ENCODE data around the gene ZBTB46.

Gene ZBTB46

DNA sequence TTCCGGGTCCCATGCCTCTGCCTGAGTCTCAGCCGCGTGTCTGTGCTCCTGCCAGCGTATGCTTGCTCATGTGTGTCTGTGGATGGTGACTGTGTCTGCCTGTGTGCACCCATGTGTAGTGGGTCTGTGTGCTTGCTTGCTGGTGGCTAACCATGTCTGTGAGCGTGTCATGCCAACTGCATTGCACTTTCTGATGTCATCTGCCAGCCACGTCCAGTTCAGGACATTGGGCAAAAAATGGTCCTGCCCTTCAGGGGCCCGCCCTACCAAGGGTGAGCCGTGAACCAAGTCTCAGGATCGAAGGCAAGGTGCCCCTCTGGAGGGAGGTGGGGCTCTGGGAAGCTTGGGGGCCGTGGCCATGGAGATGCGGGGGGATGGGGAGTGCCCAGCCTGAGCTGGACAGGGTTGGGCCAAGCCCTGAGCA lies 9.4 kb upstream of the ZBTB46 start:
- Histone ChIP-seq H3K4me3 (ENCODE audit: insufficient read depth, low read length, poor library complexity, severe bottlenecking) (no peak overlapping the region), H3K9me3 (ENCODE audit: insufficient read depth, low read length) (no peaks in the 10 kb centered on the region), H2AFZ (ENCODE audit: low read depth, low read length, severe bottlenecking) (no peak overlapping the region), H3K79me2 (ENCODE audit: insufficient read depth, low read length) (no peaks in the 10 kb centered on the region), H3K27me3 (ENCODE audit: low read length) (no peaks in the 10 kb centered on the region), H3K9me2 (replicated peaks; ENCODE audit: insufficient read depth, low read length) (no peaks in the 10 kb centered on the region), H3F3A (ENCODE audit: insufficient read depth) (no peaks in the 10 kb centered on the region), H4K20me1 (ENCODE audit: low read depth, low read length) (no peaks in the 10 kb centered on the region), H3K27ac (ENCODE audit: low read depth, low read length) (no peak overlapping the region), H3K4me2 (ENCODE audit: low read depth, low read length, poor library complexity, severe bottlenecking) (no peak overlapping the region), H3K36me3 (ENCODE audit: low read length) (no peaks in the 10 kb centered on the region), H3K9ac (ENCODE audit: low read length) (no peak overlapping the region)
- TF ChIP-seq, protein P1, sequence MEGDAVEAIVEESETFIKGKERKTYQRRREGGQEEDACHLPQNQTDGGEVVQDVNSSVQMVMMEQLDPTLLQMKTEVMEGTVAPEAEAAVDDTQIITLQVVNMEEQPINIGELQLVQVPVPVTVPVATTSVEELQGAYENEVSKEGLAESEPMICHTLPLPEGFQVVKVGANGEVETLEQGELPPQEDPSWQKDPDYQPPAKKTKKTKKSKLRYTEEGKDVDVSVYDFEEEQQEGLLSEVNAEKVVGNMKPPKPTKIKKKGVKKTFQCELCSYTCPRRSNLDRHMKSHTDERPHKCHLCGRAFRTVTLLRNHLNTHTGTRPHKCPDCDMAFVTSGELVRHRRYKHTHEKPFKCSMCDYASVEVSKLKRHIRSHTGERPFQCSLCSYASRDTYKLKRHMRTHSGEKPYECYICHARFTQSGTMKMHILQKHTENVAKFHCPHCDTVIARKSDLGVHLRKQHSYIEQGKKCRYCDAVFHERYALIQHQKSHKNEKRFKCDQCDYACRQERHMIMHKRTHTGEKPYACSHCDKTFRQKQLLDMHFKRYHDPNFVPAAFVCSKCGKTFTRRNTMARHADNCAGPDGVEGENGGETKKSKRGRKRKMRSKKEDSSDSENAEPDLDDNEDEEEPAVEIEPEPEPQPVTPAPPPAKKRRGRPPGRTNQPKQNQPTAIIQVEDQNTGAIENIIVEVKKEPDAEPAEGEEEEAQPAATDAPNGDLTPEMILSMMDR (IDR thresholded peaks at IDR 0.05; ENCODE audit: insufficient read depth, low read length, poor library complexity, severe bottlenecking), result no peak
- no peak for TF ChIP-seq EZH2phosphoT487 (conservative IDR thresholded peaks at IDR 0.05; ENCODE audit: low read length)

GRCh38 chr20:63839620-63840019 lies 8.6 kb upstream of the ZBTB46 start:
- no peaks in the 10 kb centered on the region for H3K36me3 ChIP-seq (ENCODE audit: low read length)
- no peak overlapping the region for H3K4me3 ChIP-seq (ENCODE audit: insufficient read depth, low read length, poor library complexity, severe bottlenecking)
- H3K79me2 ChIP-seq (ENCODE audit: insufficient read depth, low read length), result no peaks in the 10 kb centered on the region
- no peak for TF ChIP-seq EZH2phosphoT487 (conservative IDR thresholded peaks at IDR 0.05; ENCODE audit: low read length)
- TF ChIP-seq, protein P1 (IDR thresholded peaks at IDR 0.05; ENCODE audit: insufficient read depth, low read length, poor library complexity, severe bottlenecking), result no peak
- H3K27me3 ChIP-seq (ENCODE audit: low read length), result no peaks in the 10 kb centered on the region
- H3K4me2 ChIP-seq (ENCODE audit: low read depth, low read length, poor library complexity, severe bottlenecking), result no peak overlapping the region
- H3K27ac ChIP-seq (ENCODE audit: low read depth, low read length), result no peak overlapping the region
- H4K20me1 ChIP-seq (ENCODE audit: low read depth, low read length), result no peaks in the 10 kb centered on the region
- no peak overlapping the region for H3K9ac ChIP-seq (ENCODE audit: low read length)
- no peak overlapping the region for H2AFZ ChIP-seq (ENCODE audit: low read depth, low read length, severe bottlenecking)
- H3K9me3 ChIP-seq (ENCODE audit: insufficient read depth, low read length), result no peaks in the 10 kb centered on the region
- H3K9me2 ChIP-seq (replicated peaks; ENCODE audit: insufficient read depth, low read length), result no peaks in the 10 kb centered on the region
- no peaks in the 10 kb centered on the region for H3F3A ChIP-seq (ENCODE audit: insufficient read depth)

- H3K79me2 ChIP-seq (ENCODE audit: insufficient read depth, low read length), result no peaks in the 10 kb centered on the region
- H3K9me3 ChIP-seq (ENCODE audit: insufficient read depth, low read length), result no peaks in the 10 kb centered on the region
- no peaks in the 10 kb centered on the region for H3F3A ChIP-seq (ENCODE audit: insufficient read depth)
- H3K4me2 ChIP-seq (ENCODE audit: low read depth, low read length, poor library complexity, severe bottlenecking), result no peak overlapping the region
- H3K27ac ChIP-seq (ENCODE audit: low read depth, low read length), result no peak overlapping the region
- TF ChIP-seq, protein P1 (IDR thresholded peaks at IDR 0.05; ENCODE audit: insufficient read depth, low read length, poor library complexity, severe bottlenecking), result no peak
- TF ChIP-seq EZH2phosphoT487 (conservative IDR thresholded peaks at IDR 0.05; ENCODE audit: low read length), result no peak
- no peak overlapping the region for H2AFZ ChIP-seq (ENCODE audit: low read depth, low read length, severe bottlenecking)
- H3K9me2 ChIP-seq (replicated peaks; ENCODE audit: insufficient read depth, low read length), result no peaks in the 10 kb centered on the region
- H3K36me3 ChIP-seq (ENCODE audit: low read length), result no peaks in the 10 kb centered on the region
- no peaks in the 10 kb centered on the region for H3K27me3 ChIP-seq (ENCODE audit: low read length)
- H3K4me3 ChIP-seq (ENCODE audit: insufficient read depth, low read length, poor library complexity, severe bottlenecking), result no peak overlapping the region
- no peaks in the 10 kb centered on the region for H4K20me1 ChIP-seq (ENCODE audit: low read depth, low read length)
- H3K9ac ChIP-seq (ENCODE audit: low read length), result no peak overlapping the region
These were observed 6.4 kb upstream of the ZBTB46 start for GRCh38 chr20:63837479-63837878.

Data from SU-DHL-6 (cell line).